AG09319 (cell line): ENCODE data around the gene FMNL3.

Source experiments
- DNase-seq: peaks from one replicate; pipeline ENCODE4 v3.0.0-alpha.2; 2010; ENCODE audit warnings: low read depth; ENCODE audit errors: extremely low read depth
- TF ChIP-seq, protein P1 (sequence below): IDR thresholded peaks from 2 replicates; pipeline ENCODE4 v1.5.1; 2011; ENCODE audit warnings: low read depth, mild to moderate bottlenecking, inconsistent platforms, low read length, moderate library complexity

FMNL3 gene

DNA sequence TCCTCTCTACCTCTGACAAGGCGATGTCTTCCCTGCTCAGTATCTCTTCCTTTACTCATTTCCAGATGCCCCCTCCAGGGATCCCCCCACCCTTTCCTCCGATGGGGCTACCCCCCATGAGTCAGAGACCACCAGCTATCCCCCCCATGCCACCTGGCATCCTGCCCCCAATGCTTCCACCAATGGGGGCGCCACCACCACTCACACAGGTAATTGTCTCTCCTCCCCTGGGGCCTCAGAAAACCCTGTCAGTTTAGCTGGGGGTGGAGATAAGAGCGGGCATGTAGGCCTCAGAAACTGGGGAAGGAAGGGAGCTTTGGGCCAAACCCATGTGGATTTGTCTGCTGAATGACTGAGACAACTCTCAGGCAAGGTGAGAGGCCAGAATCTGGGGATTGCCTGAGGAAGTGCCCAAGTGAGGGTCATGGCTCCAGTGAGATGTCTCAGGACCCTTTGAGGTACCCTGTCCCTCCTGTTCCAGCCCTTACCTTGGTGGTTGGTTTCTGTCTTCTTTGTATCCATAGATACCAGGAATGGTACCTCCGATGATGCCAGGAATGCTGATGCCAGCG lies 75.8 kb downstream of the FMNL3 start:
- TF ChIP-seq, protein P1, sequence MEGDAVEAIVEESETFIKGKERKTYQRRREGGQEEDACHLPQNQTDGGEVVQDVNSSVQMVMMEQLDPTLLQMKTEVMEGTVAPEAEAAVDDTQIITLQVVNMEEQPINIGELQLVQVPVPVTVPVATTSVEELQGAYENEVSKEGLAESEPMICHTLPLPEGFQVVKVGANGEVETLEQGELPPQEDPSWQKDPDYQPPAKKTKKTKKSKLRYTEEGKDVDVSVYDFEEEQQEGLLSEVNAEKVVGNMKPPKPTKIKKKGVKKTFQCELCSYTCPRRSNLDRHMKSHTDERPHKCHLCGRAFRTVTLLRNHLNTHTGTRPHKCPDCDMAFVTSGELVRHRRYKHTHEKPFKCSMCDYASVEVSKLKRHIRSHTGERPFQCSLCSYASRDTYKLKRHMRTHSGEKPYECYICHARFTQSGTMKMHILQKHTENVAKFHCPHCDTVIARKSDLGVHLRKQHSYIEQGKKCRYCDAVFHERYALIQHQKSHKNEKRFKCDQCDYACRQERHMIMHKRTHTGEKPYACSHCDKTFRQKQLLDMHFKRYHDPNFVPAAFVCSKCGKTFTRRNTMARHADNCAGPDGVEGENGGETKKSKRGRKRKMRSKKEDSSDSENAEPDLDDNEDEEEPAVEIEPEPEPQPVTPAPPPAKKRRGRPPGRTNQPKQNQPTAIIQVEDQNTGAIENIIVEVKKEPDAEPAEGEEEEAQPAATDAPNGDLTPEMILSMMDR = no peak
- DNase-seq = no peak

DNA sequence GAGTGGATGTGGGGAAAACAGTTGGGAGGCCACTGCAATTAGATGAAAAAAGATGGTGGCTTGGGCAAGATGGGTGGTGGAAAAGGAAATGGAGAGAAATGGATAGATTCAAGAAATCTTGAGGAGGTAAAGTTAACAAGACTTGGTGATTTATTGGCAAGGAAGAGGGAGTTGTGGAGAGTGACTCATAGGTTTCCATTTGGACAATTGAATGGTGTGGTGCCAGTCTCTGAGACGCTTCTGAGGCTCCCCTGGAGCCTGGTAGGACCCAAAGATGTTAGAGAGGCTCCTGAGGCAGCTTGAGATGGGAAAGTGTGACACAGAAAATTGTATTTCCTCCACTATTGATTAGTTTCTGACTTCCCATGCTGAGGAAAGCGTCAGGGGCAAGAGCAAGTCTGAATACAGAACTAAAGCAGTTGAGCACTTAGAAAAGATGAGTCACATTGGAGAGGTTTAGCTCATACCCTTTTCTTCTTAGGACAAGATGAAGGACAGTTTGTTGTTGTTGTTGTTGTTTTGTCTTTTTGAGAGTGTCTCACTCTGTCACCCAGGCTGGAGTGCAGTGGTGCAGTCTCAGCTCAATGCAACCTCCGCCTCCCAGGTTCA lies 79.3 kb downstream of the FMNL3 start:
- TF ChIP-seq, protein P1 = no peak
- DNase-seq = no peak

DNA sequence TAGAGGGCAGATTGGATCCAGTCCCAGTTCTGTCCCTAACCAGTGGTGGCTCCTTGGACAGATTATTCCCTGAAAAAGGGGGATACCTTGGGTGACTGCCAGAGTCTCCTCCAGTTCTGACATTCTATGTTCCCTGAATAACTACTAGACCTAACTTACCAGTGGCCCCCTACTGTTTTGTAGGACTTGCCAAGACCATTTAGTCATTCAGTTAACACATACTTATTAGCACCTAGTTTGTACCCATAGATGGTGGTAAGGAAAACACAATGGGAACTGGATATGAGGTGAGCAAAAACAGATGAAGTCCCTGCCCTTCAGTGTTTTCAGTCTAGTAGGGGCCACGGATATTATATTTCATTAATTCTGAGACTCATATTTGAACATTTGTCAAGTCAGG lies 80.4 kb downstream of the FMNL3 start:
- DNase-seq = no peak
- TF ChIP-seq, protein P1 = no peak

DNA sequence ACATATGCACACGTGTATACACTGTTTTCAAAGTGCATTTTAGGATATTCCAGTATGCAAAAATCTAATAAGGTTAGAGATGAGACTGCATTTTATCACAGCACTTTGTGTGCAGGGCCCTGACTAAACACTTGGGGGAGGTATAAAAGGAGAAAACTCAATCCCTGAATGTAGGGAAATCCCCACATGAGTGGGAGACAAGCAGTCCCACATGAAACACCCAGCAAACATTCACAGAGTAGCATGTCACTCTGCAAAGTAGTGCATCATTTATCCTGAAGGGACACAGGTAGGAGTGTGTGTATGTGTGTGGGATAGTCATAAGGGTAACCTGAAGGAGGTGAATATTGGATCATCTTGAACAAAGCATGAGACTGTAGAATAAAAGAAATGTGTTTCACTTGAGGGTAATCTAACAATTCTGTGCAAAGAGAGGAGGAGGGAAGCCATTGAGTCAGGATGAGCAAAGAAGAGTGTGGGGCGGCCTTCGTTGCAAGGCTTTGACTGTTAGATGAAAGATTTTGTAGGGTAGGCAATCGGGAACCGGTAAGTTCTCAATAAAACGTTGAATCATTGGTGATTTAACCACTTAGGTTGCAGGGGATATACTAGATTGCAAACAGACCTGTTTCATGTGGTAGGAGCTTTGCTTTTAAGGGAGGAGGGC lies 80.9 kb downstream of the FMNL3 start:
- no peak for DNase-seq

DNA sequence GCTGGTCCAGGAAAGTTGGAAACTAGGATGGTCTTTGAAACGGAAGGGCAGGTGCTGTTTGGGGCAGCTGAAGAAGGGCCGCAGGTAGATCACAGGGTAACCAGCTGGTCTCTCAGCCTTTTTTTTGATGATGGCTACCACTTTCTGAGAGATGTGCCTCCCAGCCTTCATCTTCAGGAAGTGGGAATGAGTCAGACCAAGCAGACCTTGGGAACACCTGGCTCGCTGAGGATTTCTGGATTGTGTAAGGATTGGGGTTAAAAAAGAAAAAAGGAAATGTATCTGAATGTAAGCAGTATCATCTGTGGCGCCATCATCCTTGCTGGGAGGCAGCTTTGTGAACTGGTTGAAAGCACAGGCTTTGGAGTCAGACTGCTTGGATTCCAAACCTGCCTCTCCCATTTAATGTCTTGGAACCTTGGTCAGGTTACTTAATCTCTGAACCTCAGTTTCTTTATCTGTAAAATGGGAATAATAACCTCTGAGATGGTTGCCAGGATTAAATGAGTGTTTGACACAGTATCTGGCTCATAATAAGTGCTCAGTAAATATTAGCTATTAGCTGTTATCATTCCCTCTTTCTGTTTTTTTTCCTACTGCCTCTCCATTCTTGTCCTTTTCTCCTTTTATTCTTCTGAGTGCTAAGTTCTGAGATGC lies 82.2 kb downstream of the FMNL3 start:
- TF ChIP-seq, protein P1 = no peak
- DNase-seq = no peak

More for the DNA sequence above, 80.9 kb downstream of the FMNL3 start:
- TF ChIP-seq, protein P1 = no peak

DNA sequence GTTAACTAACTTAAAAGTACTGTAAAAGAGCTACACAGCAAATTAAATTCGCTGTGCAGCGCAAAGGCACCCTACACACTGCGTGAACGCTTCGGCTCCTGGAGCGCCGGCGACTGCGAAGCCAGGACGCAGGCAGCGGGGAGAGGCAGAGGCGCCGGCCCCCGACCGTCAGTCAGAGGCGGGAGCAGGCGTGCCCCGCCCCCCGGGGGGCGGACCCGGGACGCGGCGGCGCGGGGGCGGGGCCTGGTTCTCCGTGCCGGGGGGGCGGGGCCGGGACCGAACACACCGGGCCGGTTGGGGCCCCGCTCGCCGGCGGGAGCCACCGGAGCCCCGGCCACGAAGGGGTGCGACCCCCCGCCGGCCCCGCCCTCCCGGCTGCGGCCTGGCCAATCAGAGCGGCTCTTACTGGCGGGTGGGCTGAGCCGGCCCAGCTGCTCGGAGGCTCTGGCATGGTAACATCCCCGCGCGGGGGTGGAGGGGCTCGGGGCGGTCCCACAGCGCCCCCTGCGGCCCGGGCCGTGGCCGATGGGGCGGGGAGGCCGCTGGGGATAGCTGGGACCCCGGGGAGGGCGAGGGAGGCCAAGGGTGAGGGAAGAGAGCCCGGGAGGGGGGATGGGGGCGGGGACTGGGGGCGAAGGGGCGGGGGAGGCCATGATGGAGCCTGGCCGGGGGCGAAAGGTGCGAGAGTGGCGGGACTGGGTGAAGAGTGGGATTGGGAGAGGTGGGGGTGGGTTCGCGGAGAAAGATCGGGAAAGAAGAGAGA lies 83.9 kb downstream of the FMNL3 start, which contains the start of gene PRPF40B:
TSS of gene PRPF40B (plus strand) at position 420 of the 763 bp plus-strand sequence. CDS start at position 450, 30 bp downstream.
- TF ChIP-seq, protein P1 = peak; percentile 17
- peak; percentile 57 for DNase-seq
